ENCODE results near the gene ARMC9.
A peak's percentile ranks its signal among the peaks of the same experiment; 100 is the strongest.
"Not testable (repeated sequence)": the region's sequence is repeated elsewhere in the genome, so short reads cannot be mapped to it uniquely, and the experiment has no call there.

ARMC9 gene

DNA sequence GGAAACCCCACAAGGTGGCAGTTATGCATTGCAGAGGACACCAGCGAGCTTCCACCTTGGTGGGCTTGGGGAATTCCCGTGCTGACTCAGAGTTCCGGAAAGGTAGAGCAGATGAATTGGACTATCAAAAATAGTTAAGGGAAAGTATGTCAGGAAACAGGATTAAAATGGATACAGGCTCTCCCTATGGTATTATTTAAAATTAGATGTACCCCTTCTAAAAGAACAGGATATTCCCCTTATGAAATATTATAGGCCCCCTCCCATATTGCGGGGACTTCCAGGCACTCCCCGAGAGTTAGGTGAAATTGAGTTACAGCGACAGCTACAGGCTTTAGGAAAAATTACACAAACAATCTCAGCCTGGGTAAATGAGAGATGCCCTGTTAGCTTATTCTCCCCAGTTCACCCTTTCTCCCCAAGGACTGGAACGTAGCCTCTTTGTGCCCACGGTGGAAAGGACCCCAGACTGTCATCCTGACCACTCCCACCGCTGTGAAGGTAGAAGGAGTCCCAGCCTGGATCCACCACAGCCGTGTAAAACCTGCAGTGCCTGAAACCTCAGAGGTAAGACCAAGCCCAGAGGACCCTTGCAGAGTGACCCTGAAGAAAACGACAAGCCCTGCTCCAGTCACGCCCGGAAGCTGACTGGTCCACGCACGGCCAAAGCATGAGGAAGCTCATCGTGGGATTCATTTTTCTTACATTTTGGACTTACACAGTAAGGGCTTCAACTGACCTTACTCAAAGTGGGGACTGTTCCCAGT, 207.4 kb downstream of the ARMC9 start:
- TF ChIP-seq, protein P1, sequence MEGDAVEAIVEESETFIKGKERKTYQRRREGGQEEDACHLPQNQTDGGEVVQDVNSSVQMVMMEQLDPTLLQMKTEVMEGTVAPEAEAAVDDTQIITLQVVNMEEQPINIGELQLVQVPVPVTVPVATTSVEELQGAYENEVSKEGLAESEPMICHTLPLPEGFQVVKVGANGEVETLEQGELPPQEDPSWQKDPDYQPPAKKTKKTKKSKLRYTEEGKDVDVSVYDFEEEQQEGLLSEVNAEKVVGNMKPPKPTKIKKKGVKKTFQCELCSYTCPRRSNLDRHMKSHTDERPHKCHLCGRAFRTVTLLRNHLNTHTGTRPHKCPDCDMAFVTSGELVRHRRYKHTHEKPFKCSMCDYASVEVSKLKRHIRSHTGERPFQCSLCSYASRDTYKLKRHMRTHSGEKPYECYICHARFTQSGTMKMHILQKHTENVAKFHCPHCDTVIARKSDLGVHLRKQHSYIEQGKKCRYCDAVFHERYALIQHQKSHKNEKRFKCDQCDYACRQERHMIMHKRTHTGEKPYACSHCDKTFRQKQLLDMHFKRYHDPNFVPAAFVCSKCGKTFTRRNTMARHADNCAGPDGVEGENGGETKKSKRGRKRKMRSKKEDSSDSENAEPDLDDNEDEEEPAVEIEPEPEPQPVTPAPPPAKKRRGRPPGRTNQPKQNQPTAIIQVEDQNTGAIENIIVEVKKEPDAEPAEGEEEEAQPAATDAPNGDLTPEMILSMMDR (IDR thresholded peaks at IDR 0.05; ENCODE audit: control extremely low read depth, extremely low read depth, low read depth, missing control alignments) = peak; percentile 9
- ChIA-PET CTCF (interaction anchor here (0.7 to 11.3 kb wide), 40 partner anchors 11 to 581 kb away, joined by 3 to 152 read pairs (median 4); partner anchors contain the start of genes B3GNT7 and HTR2B), POLR2A (interaction anchor here (0.8 kb wide), 1 partner anchor 58 kb away, joined by 3 read pairs; the partner anchor contains the start of gene NCL)
- DNase-seq (ENCODE audit: extremely low spot score) = not testable (repeated sequence)

DNA sequence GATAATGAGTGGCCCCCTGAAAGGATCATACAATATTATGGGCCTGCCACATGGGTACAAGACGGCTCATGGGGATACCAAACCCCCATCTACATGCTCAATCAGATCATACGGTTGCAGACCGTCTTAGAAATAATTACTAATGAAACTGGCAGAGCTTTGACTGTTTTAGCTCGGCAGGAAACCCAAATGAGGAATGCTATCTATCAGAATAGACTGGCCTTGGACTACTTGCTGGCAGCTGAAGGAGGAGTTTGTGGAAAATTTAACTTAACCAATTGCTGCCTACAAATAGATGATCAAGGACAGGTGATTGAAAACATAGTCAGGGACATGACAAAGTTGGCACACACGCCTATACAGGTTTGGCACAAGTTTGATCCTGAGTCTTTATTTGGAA, 209.3 kb downstream of the ARMC9 start:
- ChIA-PET CTCF (interaction anchor here (0.8 to 11.3 kb wide), 16 partner anchors 8 to 355 kb away, joined by 3 to 152 read pairs (median 6); partner anchors contain the start of gene B3GNT7), POLR2A (interaction anchor here (0.6 kb wide), 1 partner anchor 414 kb away, joined by 3 read pairs; no protein-coding TSS in a partner anchor)
- not testable (repeated sequence) for DNase-seq (ENCODE audit: extremely low spot score)

DNA sequence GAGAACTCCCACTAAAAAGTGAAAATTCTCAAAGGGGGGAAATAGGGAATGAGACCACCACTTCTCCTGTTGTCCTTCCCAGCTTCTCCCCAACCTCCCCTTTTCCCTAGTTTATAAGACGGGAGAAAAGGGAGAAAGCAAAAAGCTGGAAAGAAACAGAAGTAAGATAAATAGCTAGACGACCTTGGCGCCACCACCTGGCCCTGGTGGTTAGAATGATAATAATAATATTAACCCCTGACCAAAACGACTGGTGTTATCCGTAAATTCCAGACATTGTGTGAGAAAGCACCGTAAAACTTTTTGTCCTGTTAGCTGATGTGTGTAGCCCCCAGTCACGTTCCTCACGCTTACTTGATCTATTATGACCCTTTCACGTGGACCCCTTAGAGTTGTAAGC, 209.9 kb downstream of the ARMC9 start:
- DNase-seq (ENCODE audit: extremely low spot score); POLR2A ChIA-PET: not testable (repeated sequence)
- CTCF ChIA-PET = interaction anchor here (0.8 to 11.3 kb wide), 13 partner anchors 8 to 356 kb away, joined by 3 to 152 read pairs (median 4); partner anchors contain the start of gene B3GNT7

DNA sequence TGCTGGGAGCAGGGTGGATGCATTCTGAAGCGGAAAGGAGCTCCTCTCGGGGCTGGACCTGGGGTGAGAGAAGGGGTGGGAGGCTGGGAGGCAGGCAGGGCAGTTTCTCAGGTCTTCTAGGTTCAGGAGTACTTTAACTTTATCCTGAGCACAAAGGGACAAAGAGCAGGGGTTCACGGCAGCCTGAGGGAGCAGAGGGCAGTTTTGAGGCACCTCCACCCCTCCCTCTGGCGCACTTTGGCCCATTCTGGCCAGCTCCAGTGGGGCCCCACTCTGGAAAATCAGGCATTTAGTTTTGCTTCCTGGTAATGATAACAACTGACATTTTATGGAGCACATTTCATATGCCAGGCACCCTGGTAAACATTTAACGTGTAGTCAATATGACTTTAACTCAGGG, 211.3 kb downstream of the ARMC9 start:
- DNase-seq (ENCODE audit: extremely low spot score) = no peak
- TF ChIP-seq, protein P1 (IDR thresholded peaks at IDR 0.05; ENCODE audit: control extremely low read depth, extremely low read depth, low read depth, missing control alignments) = no peak
- CTCF ChIA-PET = interaction anchor here (0.7 to 11.3 kb wide), 6 partner anchors 9 to 307 kb away, joined by 3 to 152 read pairs (median 5); no protein-coding TSS in a partner anchor
- POLR2A ChIA-PET = no interaction called here

DNA sequence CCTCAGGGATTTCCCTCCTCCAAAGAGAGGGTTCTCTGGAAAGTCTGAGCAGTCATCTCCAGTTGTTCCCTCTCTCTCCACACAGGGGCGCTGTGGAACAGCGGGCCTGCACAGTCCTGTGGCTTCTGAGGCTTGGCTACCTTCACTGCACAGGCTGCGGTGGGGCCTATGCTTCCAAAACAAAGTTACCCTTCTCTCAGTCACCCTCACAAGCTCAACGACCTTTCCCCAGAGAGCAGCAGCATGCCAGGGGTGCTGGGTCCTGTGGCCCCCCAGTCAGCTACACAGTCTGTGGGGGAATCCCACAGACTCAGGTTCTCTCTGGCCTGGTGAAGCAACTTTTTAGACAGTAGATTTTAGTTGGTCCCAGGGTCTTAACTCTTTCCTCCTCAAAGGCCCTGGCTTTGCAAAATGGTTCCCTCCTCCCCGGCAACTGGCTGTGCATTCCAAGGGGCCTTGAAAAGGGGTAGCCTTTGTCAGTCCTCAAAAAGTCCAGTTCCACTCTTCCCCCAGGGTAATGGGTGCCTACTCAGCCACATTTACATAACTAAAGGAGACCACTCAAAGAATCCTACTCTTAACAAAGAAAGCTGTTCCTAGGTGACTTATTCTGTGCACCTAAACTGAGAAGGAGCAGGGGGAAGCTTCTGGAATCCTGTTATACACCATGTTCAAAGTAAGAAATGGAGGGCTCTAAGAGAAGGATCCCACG, 212.0 kb downstream of the ARMC9 start:
- DNase-seq (ENCODE audit: extremely low spot score) = no peak
- ChIA-PET CTCF (interaction anchor here (0.7 to 11.3 kb wide), 17 partner anchors 11 to 425 kb away, joined by 3 to 152 read pairs (median 4); partner anchors contain the start of gene B3GNT7), POLR2A (no interaction called here)
- TF ChIP-seq, protein P1 (IDR thresholded peaks at IDR 0.05; ENCODE audit: control extremely low read depth, extremely low read depth, low read depth, missing control alignments) = no peak

DNA sequence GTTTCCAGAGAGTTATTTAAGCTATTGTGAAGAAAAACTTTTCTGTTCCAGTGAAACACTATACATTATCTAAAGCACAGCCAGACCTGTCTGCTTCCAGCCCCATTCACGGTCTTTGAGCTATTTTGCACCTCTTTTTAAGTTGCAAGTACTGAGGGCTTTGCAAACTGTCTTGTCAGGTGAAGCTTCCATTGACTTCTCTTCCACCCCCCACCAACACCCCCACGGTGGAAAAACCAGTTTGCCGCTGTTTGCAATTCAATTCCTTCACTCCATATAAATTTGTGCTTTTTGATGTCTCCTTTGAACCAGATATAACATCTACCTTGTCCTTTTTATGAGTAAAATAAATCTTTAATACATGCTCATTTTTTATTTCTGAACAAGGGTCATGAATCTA, 212.8 kb downstream of the ARMC9 start:
- ChIA-PET CTCF (interaction anchor here (0.7 to 11.3 kb wide), 26 partner anchors 11 to 587 kb away, joined by 3 to 152 read pairs (median 6); partner anchors contain the start of gene B3GNT7), POLR2A (no interaction called here)
- TF ChIP-seq, protein P1 (IDR thresholded peaks at IDR 0.05; ENCODE audit: control extremely low read depth, extremely low read depth, low read depth, missing control alignments) = no peak
- DNase-seq (ENCODE audit: extremely low spot score) = no peak

DNA sequence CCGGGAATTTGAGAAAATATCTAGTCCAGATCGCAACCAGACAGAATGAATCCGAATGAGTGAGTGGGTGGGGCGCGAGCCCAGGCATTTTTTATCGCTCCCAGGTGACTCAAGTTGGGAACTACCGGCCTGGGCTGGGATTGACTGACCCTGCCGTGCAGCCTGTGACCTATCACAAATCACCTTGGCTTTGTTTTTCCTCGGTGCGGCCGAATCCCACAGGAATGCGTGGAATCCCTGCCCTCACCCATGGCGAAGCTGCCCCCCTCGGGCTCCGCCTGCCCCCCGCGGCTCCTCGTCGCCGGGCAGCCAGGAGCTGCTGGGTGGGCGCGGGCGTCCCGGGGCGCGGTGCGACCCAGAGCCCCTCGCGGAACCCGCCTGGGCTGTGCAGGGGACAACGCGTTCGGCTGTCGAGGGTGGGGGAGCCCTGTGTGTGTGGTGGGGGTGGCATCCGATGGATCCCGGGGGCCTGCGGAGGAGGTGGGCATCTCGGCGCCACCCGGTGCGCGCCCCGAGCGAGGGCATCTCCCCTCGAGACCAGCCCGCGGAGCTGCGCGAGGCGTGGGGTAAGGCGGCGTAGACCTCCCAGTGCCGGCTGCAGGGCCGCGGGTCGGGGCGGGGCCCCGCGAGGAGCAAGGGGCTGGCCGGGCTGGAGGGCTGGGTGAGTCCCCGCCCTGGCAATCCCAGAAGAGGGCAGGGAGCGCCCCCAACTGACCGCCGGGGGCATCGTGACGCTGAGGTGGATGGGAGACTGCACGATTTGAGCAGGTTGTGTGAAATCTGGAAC, 213.6 kb downstream of the ARMC9 start:
- CTCF ChIA-PET = interaction anchor here (0.6 to 11.3 kb wide), 56 partner anchors 8 to 588 kb away, joined by 3 to 152 read pairs (median 4); partner anchors contain the start of genes B3GNT7, ITM2C and NCL

More for the DNA sequence above, 213.6 kb downstream of the ARMC9 start:
- TF ChIP-seq, protein P1 (IDR thresholded peaks at IDR 0.05; ENCODE audit: control extremely low read depth, extremely low read depth, low read depth, missing control alignments) = peak; percentile 97
- POLR2A ChIA-PET = interaction anchor here (0.5 to 1.4 kb wide), 2 partner anchors 38 to 52 kb away, joined by 3 read pairs; partner anchors contain the start of gene NCL
- peak; percentile 89 for DNase-seq (ENCODE audit: extremely low spot score)

Measured in GM10248 (cell line).